Subcutaneous adipose tissue (tissue), 4 donors: ENCODE data around the gene CDNF. TPM values are rescaled to one million over a fixed set of nuclear protein-coding genes. Genes with fewer than 3 reads are reported as not detected.

Experiments used
- CTCF ChIP-seq: fragments of 450-650 bp; IDR thresholded peaks from one replicate; pipeline ENCODE4 v1.5.1; 2016; ENCODE audit warnings: low read depth, mild to moderate bottlenecking, control low read depth, antibody characterized with exemption, moderate library complexity
- total RNA-seq, 4 donors: library from RNA; depleted of rRNA; stranded (reverse); fragments of >200 nt; gene quantifications; one replicate each; pipeline ENCODE4 v1.1.0, GENCODE V29; 2016

The CDNF gene
- total RNA-seq, 4 donors from 2014 or later, result 2.0 to 6.8 (median 2.7) TPM

DNA sequence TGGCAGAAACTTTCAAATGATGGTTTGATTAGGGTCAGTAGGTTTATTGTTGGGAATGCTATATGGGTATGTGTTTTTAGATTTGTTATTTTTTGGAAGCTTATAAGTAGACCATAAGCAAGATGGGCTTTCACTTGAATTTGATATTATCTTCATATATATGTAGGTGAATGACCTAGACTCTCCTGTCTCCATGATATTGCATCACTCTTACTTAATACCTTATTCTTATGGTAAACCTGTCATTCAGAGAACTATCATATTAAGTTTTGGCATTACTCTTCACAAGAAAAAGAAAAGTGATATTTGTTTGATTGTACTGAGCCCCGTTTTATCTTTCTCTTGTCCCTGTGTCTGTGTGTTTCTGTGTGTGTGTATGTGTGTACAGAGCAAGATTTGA, 17.6 kb upstream of the CDNF start:
- no peak for TF ChIP-seq CTCF

DNA sequence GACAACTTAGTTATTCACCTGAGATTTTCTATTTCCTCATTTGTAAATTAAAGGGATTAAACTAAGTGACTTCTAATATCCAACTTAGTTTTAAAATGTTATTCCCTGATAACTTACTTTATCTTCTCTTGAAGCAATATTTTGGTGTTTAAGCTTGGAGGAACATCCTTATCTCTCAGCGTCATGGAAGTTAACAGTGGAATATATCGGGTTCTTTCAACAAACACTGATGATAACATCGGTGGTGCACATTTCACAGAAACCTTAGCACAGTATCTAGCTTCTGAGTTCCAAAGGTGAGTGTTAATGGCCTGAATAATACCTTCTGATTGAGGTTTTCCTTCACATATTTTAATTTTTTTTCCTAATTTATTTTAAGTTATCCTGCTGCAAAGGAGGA, 14.4 kb upstream of the CDNF start:
- TF ChIP-seq CTCF, result no peak

DNA sequence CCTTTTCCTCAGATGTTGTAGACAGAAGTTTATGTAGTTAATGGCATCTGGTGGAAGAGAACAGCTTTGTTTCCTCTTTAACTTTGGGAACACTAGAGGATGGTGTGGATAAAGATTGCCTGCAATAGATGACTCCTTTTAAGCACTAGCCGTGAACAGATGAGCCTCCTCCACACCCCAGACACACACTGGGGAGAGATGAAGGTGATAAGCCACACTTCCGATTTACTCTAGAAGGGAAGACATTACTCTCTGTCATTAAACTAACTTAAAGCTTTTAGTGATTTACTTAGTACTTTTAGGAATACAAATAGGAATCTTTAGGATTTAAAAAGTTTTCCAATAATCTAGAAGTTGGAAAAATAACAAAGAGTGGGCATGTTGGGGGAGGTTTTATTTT, 7.1 kb upstream of the CDNF start:
- TF ChIP-seq CTCF, result no peak

DNA sequence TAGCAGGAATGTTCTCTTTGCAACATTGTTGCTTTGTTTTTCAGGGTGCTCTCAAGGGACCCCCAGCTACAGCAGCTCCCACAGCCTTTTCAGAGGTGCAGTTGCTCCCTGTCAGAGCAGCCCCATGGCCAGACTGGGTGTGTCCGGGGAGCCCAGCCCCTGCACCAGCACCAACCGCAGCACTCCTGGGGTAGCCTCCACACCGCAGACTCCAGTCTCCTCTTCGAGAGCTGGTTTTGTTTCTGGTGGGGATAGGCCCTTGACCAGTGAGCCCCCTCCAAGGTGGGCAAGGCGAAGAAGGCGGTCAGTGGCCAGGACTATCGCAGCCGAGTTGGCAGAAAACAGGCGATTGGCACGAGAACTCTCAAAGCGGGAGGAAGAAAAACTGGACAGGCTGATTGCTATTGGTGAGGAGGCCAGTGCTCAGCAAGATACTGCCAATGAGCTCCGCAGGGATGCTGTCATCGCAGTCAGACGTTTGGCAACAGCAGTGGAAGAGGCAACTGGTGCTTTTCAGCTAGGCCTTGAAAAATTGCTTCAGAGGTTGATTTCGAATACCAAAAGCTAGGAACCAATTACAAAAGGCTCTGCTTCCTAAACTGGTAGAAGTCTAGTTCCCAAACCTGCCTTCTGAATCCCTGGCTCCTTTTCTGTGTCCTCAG, 5.6 kb upstream of the CDNF start:
- no peak for TF ChIP-seq CTCF

- no peak for TF ChIP-seq CTCF
These were observed 2.3 kb upstream of the CDNF start for GRCh38 chr10:14840178-14840577.

DNA sequence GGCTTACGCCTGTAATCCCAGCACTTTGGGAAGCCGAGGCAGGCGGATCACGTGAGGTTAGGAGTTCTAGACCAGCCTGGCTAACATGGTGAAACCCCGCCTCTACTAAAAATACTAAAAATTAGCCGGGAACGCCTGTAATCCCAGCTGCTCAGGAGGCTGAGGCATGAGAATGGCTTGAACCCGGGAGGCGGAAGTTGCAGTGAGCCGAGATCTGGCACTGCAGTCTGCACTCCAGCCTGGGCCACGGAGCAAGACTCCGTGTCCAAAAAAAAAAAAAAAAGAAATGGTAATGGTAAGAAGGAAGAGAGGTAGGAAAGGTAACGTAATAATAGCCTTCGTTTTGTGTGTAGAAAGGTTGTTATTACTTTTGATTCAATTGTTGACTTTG, 1.5 kb upstream of the CDNF start:
- no peak for TF ChIP-seq CTCF

DNA sequence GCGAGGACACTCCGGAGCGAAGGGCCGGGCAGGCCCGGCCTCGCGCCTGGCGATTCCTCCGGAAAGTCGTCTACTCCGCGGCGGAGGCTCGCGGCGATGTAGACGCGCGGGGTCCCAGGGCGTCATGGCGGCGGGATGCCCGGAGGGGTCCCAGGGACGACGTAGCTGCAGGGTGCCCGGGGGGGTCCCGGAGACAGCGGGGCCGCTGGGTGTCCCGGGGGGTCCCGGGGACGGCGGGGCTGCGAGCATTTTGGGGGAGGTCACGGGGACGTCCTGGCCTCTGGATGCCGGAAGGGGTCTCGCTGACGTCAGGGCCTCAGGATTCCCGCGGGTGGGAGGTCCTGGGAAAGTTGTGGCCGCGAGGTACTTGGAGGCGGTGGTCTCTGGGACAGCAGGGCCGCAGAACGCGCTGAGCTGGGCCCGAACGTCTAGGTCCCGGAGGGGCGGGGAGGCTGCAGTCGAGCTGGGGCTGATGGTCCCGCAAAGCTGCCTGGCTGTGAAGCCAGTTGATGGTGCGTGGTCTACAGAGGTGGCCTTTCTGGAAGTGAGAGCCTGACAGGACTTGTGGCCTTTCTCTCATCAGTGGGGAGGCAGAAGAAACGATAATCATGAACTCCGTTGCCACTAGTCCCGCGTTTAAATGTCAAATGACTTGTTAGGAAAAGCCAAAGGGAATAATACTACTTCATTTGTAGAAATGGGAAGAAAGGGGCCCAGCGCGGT, 906 bp upstream of the CDNF start:
- no peak for TF ChIP-seq CTCF
